ENCODE data around the gene SH3GLB1.
"Not testable (repeated sequence)": the region's sequence is repeated elsewhere in the genome, so short reads cannot be mapped to it uniquely, and the experiment has no call there.

Gene SH3GLB1

GRCh38 chr1:86704458-86704971, at the start of gene SH3GLB1:
SH3GLB1 (plus strand) TSS chr1:86704576; CDS start chr1:86704900, 324 bp downstream.
- DNase-seq: peak; percentile 77

DNA sequence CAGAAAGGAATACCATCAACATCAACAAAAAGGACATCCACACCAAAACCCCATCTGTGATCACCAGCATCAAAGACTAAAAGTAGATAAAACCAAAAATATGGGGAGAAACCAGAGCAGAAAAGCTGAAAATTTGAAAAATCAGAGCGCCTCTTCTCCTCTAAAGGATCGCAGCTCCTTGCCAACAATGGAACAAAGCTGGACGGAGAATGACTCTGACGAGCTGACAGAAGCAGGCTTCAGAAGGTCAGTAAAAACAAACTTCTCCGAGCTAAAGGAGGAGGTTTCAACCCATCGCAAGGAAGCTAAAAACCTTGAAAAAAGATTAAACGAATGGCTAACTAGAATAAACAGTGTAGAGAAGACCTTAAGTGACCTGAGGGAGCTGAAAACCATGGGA, 46.0 kb upstream of the SH3GLB1 start:
- not testable (repeated sequence) for DNase-seq

GRCh38 chr1:86666368-86666767, 38.0 kb upstream of the SH3GLB1 start:
- DNase-seq: no peak

GRCh38 chr1:86687595-86687994, 16.8 kb upstream of the SH3GLB1 start:
- DNase-seq: peak; percentile 14

DNA sequence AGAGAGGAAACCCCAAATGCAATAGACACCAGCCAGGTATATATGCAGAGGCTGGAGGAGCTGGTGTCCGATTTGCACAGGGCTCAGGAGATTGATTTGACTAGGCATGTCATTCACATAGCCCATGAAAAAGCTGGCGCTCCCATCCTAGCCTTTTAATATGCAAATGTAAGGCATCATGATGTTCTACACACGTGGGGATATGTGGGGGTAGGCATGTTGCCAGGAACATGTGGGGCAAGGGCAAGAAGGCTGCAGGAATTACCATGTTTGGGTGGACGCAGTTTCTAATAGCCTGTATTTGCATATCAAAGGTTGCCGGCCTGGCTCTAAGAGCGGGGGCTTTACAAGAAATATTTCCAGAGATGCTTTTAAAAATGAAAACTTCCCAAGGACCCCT, 11.7 kb upstream of the SH3GLB1 start:
- DNase-seq: no peak

DNA sequence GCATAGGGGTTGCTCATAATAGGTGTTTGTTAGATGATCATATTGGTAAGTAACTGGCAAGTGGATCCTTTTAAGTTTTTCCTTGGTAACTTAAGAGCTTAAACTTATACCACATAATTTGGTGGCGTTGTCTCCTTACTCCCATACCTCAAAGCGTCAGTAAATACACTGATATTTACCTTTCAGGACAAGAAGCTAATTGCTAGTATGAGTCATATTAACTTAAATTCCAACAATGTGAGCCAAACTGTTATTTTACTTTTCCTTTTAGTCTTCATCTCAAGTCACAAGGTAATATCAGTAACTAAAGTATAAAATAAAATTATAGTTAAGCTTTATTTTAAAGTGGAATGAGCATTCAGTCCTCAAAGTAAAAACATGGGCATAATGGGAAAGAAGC, 9.0 kb upstream of the SH3GLB1 start:
- DNase-seq: no peak

GRCh38 chr1:86696522-86696921, 7.9 kb upstream of the SH3GLB1 start:
- DNase-seq: no peak

DNA sequence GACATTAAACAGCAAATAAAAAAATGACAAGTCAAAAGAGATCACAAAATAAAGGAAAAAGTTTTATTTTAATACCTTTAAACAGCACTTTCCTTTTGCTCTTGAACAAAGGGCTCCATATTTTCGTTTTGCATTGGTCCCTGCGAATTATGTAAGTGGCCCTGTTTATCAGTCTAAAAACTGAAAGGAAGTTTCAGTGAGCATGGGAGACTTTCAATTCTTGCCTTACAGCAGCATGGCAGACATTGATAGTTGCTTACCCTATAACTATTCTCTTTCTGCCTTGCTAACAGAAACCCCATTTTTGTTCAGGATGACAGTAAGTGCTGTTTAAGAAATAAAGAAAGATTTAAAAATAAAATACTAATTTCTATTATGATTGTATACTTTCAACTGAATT, 5.2 kb upstream of the SH3GLB1 start:
- DNase-seq: no peak

DNA sequence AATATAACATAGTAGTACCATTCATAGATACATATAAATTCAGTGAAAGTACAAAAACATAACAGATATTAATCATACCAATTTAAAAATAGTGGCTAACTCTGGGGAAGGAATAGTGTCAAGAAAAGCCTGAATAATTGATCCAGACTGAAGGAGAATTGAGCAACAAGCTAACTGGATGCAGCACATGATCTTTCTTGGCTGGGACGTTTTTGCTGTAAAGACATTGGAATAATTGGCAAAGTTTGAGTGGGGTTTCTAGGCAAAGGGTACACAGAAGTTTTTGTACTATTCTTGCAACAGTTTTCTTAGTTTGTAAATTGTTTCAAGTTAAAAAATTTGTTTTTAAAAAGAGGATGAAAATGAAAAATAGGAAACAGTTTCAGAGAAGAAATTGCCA, 2.6 kb upstream of the SH3GLB1 start:
- DNase-seq: no peak

DNA sequence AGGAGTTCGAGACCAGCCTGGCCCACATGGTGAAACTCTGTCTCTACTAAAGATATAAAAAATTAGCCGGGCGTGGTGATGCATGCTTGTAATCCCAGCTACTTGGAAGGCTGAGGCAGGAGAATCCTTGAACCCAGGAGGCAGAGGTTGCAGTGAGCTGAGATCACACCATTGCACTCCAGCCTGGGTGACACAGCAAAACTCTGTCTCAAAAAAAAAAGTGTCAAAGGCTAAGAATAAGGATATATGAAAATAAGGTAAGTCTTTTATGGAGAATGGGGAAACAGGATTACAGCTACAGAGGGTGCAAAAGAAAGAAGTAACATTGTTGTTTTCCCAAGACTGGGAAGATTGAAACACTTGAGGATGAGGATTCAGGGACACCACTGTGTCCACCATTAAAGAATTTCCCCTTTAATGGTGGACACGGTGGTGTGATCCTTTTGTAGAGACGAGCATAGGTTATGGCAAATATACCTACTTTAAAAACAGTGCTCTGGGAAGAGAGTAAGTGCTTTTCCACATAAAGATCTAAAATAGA, 1.4 kb upstream of the SH3GLB1 start:
- not testable (repeated sequence) for DNase-seq

GRCh38 chr1:86703696-86704457, 499 bp upstream of the SH3GLB1 start:
- no peak for DNase-seq

- peak; percentile 33 for DNase-seq
Observed at GRCh38 chr1:86704972-86705664, 742 bp downstream of the SH3GLB1 start.

- no peak for DNase-seq
Observed at GRCh38 chr1:86705665-86705985, 1.2 kb downstream of the SH3GLB1 start.

- no peak for DNase-seq
Observed at GRCh38 chr1:86706018-86706635, 1.8 kb downstream of the SH3GLB1 start.

DNA sequence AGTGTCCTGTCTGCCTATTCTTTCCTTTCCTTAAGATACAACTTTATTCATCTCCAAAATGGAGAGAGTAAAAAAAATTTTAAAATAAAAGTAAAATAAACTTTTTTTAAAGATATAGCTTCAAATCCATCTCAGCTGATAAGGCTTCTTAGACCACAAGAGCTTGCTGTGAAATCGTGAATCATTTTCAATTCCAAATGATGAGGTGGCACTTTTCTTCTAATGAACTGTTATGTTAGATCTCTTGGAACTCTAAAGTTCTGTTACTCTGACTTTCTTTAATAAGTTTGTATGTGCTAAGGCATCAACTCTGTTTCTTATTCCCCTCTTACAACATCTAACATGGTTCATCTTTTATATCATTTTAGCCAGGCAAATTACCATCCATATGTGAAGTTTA, 4.5 kb downstream of the SH3GLB1 start:
- no peak for DNase-seq

DNA sequence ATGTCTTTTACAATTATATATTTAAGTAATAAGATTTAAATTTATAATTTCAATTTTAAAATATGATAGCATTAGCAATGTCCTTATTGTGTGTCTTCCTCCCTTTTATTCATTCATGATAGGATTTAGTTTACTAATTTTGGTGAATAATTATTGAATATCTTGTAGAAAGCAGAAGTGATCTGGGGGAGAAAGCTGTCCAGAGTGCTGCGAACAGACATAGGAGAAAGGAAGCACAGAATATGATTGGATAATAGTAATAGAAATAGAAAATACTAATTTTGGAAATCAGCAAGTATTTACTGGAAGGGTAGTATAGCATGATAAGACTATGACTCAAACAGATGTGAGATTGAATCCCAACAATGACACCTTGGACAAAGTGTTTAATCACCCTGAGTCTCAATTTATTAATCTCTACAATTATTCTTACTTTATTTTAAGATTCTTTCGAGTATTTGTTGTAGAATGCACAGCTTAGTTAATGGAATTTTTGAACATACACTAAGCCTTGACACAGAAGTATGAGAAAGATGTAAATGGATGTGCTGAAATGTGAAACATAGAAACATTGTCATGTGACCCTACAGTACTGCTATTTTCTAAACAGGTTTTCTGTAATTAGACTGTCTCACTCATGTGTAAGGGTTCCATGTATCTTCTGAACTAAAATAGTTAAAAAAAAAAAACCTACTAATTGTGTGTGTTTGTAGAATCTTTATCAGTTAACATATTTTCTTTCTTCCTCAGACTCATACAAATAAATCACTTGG, 7.9 kb downstream of the SH3GLB1 start:
- DNase-seq: no peak

- DNase-seq: no peak
Observed at GRCh38 chr1:86713477-86713876, 9.1 kb downstream of the SH3GLB1 start.

DNA sequence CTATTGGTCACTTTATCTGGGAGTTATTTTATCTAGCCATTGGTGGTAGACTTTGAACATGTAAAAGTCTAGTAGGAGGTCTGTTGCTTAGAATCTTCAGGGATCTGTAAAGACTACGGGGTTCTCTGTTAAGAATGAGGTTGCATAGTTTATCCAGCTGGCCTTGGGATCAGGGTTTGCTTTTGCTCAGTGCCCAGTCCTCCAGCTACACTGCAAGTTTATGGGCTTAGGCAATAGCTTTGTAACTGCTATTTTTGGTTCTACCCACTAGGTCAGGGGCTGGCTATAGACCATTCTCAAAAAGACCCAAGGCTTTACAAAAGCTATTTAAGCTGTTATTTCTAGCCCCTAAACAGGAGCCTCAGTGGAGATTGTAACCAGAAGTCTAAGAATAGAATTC, 9.8 kb downstream of the SH3GLB1 start:
- DNase-seq: no peak

- DNase-seq: no peak
Observed at GRCh38 chr1:86714561-86715244, 10.3 kb downstream of the SH3GLB1 start.

DNA sequence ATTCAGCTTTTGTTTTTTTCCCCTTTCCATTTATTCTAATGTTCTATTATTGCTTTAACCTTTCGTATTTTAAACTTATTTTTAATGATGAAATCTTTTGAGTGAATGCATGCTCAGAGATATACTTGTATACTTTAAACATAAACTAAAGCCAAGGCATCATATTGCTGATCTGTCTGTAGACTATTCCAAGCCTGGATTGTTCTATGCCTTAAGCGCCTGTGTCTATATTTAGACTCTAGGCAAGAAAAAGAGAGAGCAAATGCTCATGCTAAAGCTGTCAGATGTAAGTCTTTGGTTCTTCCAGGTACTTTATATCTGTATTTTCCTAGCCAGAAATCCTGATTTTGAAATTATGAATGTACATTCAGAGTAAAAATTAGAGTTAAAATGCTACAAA, 14.4 kb downstream of the SH3GLB1 start:
- DNase-seq: no peak

DNA sequence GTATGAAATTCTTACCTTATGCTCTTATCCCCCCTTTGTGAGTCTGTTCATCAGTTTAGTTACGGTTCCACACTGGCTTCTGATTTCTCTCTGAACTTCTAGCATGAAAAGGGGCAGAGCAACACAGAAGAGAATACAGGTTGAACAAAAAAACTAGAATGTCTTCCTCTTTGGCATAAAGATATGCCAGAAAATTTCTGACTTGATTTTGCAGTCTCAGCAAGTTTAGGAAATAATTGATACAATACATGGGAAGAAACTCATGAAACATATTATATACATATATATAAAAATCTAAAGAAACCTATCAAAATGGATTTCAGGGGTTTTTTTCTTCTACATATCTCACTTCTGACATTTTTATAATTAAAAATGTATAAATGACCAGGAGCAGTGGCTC, 27.0 kb downstream of the SH3GLB1 start:
- DNase-seq: no peak

DNA sequence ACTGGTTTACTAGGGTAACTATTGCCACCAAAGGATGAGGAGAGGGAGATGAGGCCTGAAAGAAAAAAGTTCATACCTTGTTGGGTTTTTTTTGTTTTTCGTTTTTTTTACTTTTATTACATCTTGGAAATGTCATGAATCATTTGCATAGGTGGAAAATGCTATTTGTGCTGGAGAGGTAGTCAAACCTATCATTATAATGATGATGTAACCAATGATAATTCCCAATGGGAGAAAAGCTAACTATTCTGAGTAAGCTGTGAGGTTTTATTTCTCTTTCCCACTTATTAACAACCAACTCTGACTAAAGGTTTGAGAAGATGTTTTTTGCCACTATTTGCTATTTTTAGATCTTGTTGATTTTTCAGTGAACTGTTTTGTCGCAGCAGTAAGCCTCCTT, 29.0 kb downstream of the SH3GLB1 start:
- DNase-seq: no peak

Measured in GF-D8 (cell line).